ENCODE data around the gene XIRP1. TPM values are rescaled to one million over a fixed set of nuclear protein-coding genes. Genes with fewer than 3 reads are reported as not detected.

XIRP1 gene
- total and polyA plus RNA-seq, 3 donors from 2014 or later = 0.24 to 2.8 (median 0.37) TPM

GRCh38 chr3:39178553-39178952 is 13.8 kb downstream of the XIRP1 start:
- DNase-seq = no peak
- intact Hi-C loops (cut with DNase I; ENCODE audit: low total_unique reads) = no loop called here
- peak overlapping the region in 1 of 2 donors; percentile 49 for H3K4me3 ChIP-seq
- H3K4me1 ChIP-seq = peaks cover 21% of the 10 kb centered on the region
- H3K27ac ChIP-seq = peak overlapping the region; percentile 88 to 91
- H3K9me3 ChIP-seq = no peaks in the 10 kb centered on the region
- H3K27me3 ChIP-seq = no peaks in the 10 kb centered on the region
- TF ChIP-seq, protein P1, sequence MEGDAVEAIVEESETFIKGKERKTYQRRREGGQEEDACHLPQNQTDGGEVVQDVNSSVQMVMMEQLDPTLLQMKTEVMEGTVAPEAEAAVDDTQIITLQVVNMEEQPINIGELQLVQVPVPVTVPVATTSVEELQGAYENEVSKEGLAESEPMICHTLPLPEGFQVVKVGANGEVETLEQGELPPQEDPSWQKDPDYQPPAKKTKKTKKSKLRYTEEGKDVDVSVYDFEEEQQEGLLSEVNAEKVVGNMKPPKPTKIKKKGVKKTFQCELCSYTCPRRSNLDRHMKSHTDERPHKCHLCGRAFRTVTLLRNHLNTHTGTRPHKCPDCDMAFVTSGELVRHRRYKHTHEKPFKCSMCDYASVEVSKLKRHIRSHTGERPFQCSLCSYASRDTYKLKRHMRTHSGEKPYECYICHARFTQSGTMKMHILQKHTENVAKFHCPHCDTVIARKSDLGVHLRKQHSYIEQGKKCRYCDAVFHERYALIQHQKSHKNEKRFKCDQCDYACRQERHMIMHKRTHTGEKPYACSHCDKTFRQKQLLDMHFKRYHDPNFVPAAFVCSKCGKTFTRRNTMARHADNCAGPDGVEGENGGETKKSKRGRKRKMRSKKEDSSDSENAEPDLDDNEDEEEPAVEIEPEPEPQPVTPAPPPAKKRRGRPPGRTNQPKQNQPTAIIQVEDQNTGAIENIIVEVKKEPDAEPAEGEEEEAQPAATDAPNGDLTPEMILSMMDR (IDR thresholded peaks at IDR 0.05) = no peak
- no peaks in the 10 kb centered on the region for H3K36me3 ChIP-seq (ENCODE audit: low read depth, missing control alignments)
- WGBS, 2 donors = 54 to 66% methylated on average over 4 of the region's 4 CpGs

DNA sequence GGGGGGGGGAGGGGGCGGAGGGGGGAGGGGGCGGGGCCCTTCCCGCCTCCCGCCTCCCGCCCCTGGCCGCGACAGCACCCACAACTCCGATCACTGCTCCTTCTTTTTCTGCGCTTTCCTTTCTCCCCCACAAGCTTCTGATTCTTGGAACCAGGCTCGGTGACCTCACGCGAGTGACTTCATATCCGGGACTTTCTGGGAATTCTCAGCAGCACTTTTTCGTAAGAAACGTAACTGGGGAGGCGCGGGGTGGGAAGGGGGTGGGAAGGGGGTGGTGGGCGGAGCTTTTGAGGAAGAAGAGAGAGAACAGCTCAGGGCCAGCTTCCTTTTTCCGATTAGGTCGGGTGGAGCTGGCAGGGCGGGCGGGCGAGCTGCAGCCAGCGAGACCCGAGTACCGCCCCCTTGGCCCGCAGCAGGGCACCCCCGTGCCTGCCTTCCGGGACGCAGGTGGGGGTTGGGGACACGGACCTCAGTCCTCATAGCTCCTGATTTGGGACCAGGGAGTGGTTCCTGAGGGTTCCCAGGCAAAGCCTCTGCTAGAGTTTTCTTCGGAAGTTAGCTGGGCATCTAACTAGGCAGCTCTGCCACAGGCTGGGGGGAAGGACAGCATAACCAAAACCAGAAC is 14.6 kb downstream of the XIRP1 start:
- H3K4me1 ChIP-seq = peaks cover 21% of the 10 kb centered on the region
- peak overlapping the region; percentile 88 to 91 for H3K27ac ChIP-seq
- no peaks in the 10 kb centered on the region for H3K27me3 ChIP-seq
- peak overlapping the region; percentile 49 to 66 for H3K4me3 ChIP-seq
- DNase-seq = peak; percentile 89
- no peaks in the 10 kb centered on the region for H3K36me3 ChIP-seq (ENCODE audit: low read depth, missing control alignments)
- H3K9me3 ChIP-seq = no peaks in the 10 kb centered on the region
- 0 to 1% methylated on average over 18 to 30 of the region's 32 CpGs for WGBS, 2 donors
- TF ChIP-seq, protein P1 (IDR thresholded peaks at IDR 0.05) = no peak
- no peak for TF ChIP-seq POLR2A (IDR thresholded peaks at IDR 0.05)
- intact Hi-C loops (cut with DNase I; ENCODE audit: low total_unique reads) = no loop called here

DNA sequence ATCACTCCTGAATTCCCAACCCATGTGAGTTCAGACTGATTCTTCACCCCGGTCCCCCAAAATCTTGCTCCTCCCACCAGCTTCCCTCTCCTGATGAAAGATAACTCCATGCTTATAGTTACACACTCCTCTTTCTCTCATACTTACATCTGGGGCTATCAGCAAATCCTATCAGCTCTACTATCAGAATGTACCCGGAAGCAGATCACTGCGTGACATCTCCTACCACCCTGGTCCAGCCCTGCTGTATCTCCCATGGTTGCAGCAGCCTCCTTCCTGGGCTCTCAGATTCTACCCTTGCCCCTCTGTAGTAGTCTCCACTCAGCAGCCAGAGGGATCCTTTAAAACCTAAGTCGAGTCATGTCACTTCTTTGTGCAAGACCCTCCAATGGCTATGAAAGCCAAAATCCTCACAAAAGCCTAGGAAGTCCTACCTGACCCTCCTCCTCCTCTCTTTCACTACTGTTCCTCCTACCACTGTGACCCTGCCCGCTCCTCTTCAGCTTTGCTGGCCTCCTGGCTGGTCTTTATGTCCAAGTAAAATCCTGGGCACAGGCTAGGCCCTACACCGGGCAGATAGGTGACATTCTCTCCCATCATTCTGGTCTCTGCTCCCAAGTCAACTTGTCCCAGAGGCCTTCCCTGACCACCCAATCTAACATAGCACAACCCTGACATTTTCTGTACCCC is 16.2 kb downstream of the XIRP1 start:
- no peak for DNase-seq
- Histone ChIP-seq H3K4me3 (no peak overlapping the region), H3K9me3 (no peaks in the 10 kb centered on the region), H3K27ac (no peak overlapping the region), H3K4me1 (peaks cover 21% of the 10 kb centered on the region), H3K36me3 (ENCODE audit: low read depth, missing control alignments) (no peaks in the 10 kb centered on the region), H3K27me3 (no peaks in the 10 kb centered on the region)
- WGBS, 2 donors = 80 to 84% methylated on average over 6 of the region's 6 CpGs
- TF ChIP-seq, protein P1 (IDR thresholded peaks at IDR 0.05) = no peak
- TF ChIP-seq POLR2A (IDR thresholded peaks at IDR 0.05) = no peak
- intact Hi-C loops (cut with DNase I; ENCODE audit: low total_unique reads) = no loop called here

- Histone ChIP-seq H3K4me1 (peaks cover 11% of the 10 kb centered on the region), H3K27me3 (no peaks in the 10 kb centered on the region), H3K36me3 (ENCODE audit: low read depth, missing control alignments) (no peaks in the 10 kb centered on the region), H3K27ac (no peak overlapping the region), H3K4me3 (no peak overlapping the region), H3K9me3 (no peaks in the 10 kb centered on the region)
- intact Hi-C loops (cut with DNase I; ENCODE audit: low total_unique reads) = no loop called here
- no peak for DNase-seq
- TF ChIP-seq, protein P1 (IDR thresholded peaks at IDR 0.05) = no peak
- TF ChIP-seq POLR2A (IDR thresholded peaks at IDR 0.05) = no peak
- 77 to 80% methylated on average over 2 of the region's 2 CpGs for WGBS, 2 donors
These were observed 18.9 kb downstream of the XIRP1 start for GRCh38 chr3:39173318-39174125.
